Effector memory CD8-positive, alpha-beta T cell (primary cell): ENCODE measurements around the gene CFAP141.

Experiments used
- ATAC-seq: fragments of 150-1000 bp; cut with Tn5 transposase; replicated peaks from 2 replicates; pipeline ENCODE4 v1.10.0; 2021; ENCODE audit warnings: mild to moderate bottlenecking, moderate library complexity
- DNase-seq, 3 experiments: peaks; one replicate each; pipeline ENCODE4 v3.0.0; 2021
- H3K27ac Mint-ChIP-seq, 2 donors: one replicate each; pipeline ENCODE4 v1.8.0; 2022; ENCODE audit warnings: mild to moderate bottlenecking in 2 of 2, mixed read lengths in 2 of 2, moderate library complexity in 2 of 2
- H3K27me3 Mint-ChIP-seq, 2 donors: one replicate each; pipeline ENCODE4 v1.8.0; 2022; ENCODE audit warnings: mixed read lengths in 2 of 2
- H3K36me3 Mint-ChIP-seq: one replicate; pipeline ENCODE4 v1.8.0; 2022; ENCODE audit warnings: mild to moderate bottlenecking, moderate library complexity, mixed read lengths; ENCODE audit not compliant: insufficient read depth
- H3K4me1 Mint-ChIP-seq, 2 donors: one replicate each; pipeline ENCODE4 v1.8.0; 2022; ENCODE audit warnings: low read depth in 2 of 2, mixed read lengths in 2 of 2
- H3K4me3 Mint-ChIP-seq, 2 donors: one replicate each; pipeline ENCODE4 v1.8.0; 2022; ENCODE audit warnings: mild to moderate bottlenecking in 2 of 2, mixed read lengths in 2 of 2, moderate library complexity in 2 of 2
- H3K9me3 Mint-ChIP-seq, 2 donors: one replicate each; pipeline ENCODE4 v1.8.0; 2022; ENCODE audit warnings: mixed read lengths in 2 of 2

Gene CFAP141

DNA sequence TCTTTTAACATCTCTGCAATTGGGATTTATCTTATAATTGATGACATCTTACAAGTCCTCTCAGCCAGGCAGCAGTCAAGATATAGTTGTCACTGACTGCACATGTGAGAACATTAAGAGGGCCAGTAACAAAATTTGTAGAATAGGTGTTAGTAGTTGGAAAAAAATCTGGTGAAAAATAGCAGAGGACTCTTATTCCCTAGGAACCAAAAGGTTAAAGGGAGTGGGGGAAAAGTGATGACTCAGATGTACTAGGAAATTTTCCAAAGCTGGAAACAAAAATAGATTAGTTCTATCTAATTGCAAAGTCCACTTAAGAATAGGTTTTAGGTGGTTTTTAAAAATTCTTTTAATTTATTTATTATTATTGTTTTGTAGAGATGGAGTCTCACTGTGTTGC lies 54.8 kb downstream of the CFAP141 start:
- H3K27ac Mint-ChIP-seq = no peak overlapping the region
- no peak overlapping the region for H3K4me3 Mint-ChIP-seq
- H3K27me3 Mint-ChIP-seq = no peaks in the 10 kb centered on the region
- ATAC-seq = no peak
- peaks cover 21% of the 10 kb centered on the region for H3K36me3 Mint-ChIP-seq
- no peak for DNase-seq
- H3K4me1 Mint-ChIP-seq = peaks cover 5 to 15% of the 10 kb centered on the region in 2 donors
- no peaks in the 10 kb centered on the region for H3K9me3 Mint-ChIP-seq
